Lung (tissue), 16 donors: Measurements from ENCODE around the gene DDX3X. TPM values are rescaled to one million over a fixed set of nuclear protein-coding genes. Genes with fewer than 3 reads are reported as not detected.
"Not testable (repeated sequence)": the region's sequence is repeated elsewhere in the genome, so short reads cannot be mapped to it uniquely, and the experiment has no call there.

ENCODE experiments used
- ATAC-seq: fragments of 200-7000 bp; cut with Tn5 transposase; one replicate; pipeline ENCODE4 v1.9.1; 2020; ENCODE audit warnings: moderate number of reproducible peaks; ENCODE audit not compliant: insufficient read depth, low FRiP score
- DNase-seq, 3 donors: peaks; one replicate each; pipeline ENCODE4 v3.0.0-alpha.2; 2013 to 2017
- H3K27ac ChIP-seq, 2 donors: one replicate each; pipeline ENCODE4 v1.5.1; 2013; ENCODE audit warnings: mild to moderate bottlenecking in 2 of 2, moderate library complexity in 2 of 2, control low read depth in 1 of 2, inconsistent platforms in 1 of 2, low read depth in 1 of 2, low read length in 1 of 2
- H3K27me3 ChIP-seq, 3 donors: one replicate each; pipeline ENCODE4 v1.5.1; 2013; ENCODE audit warnings: low read length in 2 of 3; ENCODE audit not compliant: control insufficient read depth in 3 of 3, insufficient read depth in 3 of 3
- H3K36me3 ChIP-seq, 4 donors: one replicate each; pipeline ENCODE4 v1.5.1; 2013; ENCODE audit warnings: low read length in 4 of 4, mild to moderate bottlenecking in 1 of 4, moderate library complexity in 1 of 4; ENCODE audit not compliant: control insufficient read depth in 4 of 4, insufficient read depth in 4 of 4
- H3K4me1 ChIP-seq, 5 donors: one replicate each; pipeline ENCODE4 v1.5.1; 2013; ENCODE audit warnings: low read length in 5 of 5, mild to moderate bottlenecking in 2 of 5, moderate library complexity in 1 of 5; ENCODE audit not compliant: control insufficient read depth in 5 of 5, insufficient read depth in 5 of 5
- H3K4me3 ChIP-seq: one replicate; pipeline ENCODE4 v1.5.1; 2013; ENCODE audit warnings: mild to moderate bottlenecking, control low read depth, moderate library complexity
- H3K9ac ChIP-seq, 2 donors: one replicate each; pipeline ENCODE4 v1.5.1; 2013; ENCODE audit warnings: low read length in 2 of 2, control low read depth in 1 of 2; ENCODE audit not compliant: insufficient read depth in 1 of 2
- H3K9me3 ChIP-seq, 4 donors: one replicate each; pipeline ENCODE4 v1.5.1; 2013; ENCODE audit warnings: low read length in 3 of 4, mild to moderate bottlenecking in 1 of 4, moderate library complexity in 1 of 4; ENCODE audit not compliant: control insufficient read depth in 4 of 4, insufficient read depth in 3 of 4
- CTCF ChIP-seq: IDR thresholded peaks from 2 replicates; pipeline ENCODE4 v1.5.1; 2012; ENCODE audit warnings: mild to moderate bottlenecking; ENCODE audit errors: control extremely low read depth, extremely low read depth
- WGBS, 2 donors: extraction: QIAGEN DNeasy Blood & Tissue Kit; methylation state at CpG; one replicate each; pipeline ENCODE4 v1.1.7; 2013; 5-methylcytosine and 5-hydroxymethylcytosine counted together
- long read RNA-seq, 5 donors: transcript quantifications; one replicate each; lab custom pipeline, GENCODE V29; 2026
- polyA plus RNA-seq, 2 donors: library from polyadenylated mRNA; stranded (reverse); fragments of 200-250 nt; gene quantifications; one replicate each; pipeline ENCODE4 v1.2.1, GENCODE V29; 2013
- total RNA-seq, 2 donors: library from RNA; depleted of rRNA in 1 of 2; stranded (reverse); fragments of >200 nt in 1 of 2; gene quantifications; one replicate each; pipeline ENCODE4 v1.2.1, GENCODE V29; 2014 to 2021
- donor health status: control.
- donor health status: control.
- donor health status: Bipolar disorder and iron deficiency.
- donor health status: healthy.
- donor health status: DM: yes; HTN: yes; CAD: no.

The DDX3X gene
- total RNA-seq (100 to 1,000 TPM; 230 to 385 TPM), polyA plus RNA-seq (100 to 1,000 TPM in 1 of 2 donors, 10 to 100 TPM in 1; 72.2 to 122 TPM)
- long read RNA-seq, donor 1, full-length matches to known transcripts = 34 of 269 reads
- long read RNA-seq, donor 1, partial matches to known transcripts = 235 of 269 reads
- long read RNA-seq, donor 1, other reads (novel, unspliced or antisense) = 0 of 269 reads
- long read RNA-seq, donor 2, full-length matches to known transcripts = 9 of 15 reads
- long read RNA-seq, donor 2, partial matches to known transcripts = 6 of 15 reads
- long read RNA-seq, donor 2, other reads (novel, unspliced or antisense) = 0 of 15 reads
- long read RNA-seq, donor 3, full-length matches to known transcripts = 22 of 22 reads
- long read RNA-seq, donor 3, partial matches to known transcripts = 0 of 22 reads
- long read RNA-seq, donor 3, other reads (novel, unspliced or antisense) = 0 of 22 reads
- long read RNA-seq, donor 4, full-length matches to known transcripts = 9 of 18 reads
- long read RNA-seq, donor 4, partial matches to known transcripts = 9 of 18 reads
- long read RNA-seq, donor 4, other reads (novel, unspliced or antisense) = 0 of 18 reads
- long read RNA-seq, donor 5, full-length matches to known transcripts = 39 of 56 reads
- long read RNA-seq, donor 5, partial matches to known transcripts = 17 of 56 reads
- long read RNA-seq, donor 5, other reads (novel, unspliced or antisense) = 0 of 56 reads

DNA sequence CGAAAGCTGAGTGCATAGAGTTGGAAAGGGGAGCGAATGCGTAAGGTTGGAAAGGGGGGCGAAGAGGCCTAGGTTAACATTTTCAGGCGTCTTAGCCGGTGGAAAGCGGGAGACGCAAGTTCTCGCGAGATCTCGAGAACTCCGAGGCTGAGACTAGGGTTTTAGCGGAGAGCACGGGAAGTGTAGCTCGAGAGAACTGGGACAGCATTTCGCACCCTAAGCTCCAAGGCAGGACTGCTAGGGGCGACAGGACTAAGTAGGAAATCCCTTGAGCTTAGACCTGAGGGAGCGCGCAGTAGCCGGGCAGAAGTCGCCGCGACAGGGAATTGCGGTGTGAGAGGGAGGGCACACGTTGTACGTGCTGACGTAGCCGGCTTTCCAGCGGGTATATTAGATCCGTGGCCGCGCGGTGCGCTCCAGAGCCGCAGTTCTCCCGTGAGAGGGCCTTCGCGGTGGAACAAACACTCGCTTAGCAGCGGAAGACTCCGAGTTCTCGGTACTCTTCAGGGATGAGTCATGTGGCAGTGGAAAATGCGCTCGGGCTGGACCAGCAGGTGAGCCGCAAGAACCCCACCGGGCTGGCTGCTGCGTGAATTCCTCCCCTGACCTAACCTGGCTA is at the start of gene DDX3X:
Gene DDX3X, plus strand, starts transcription at position 419 of the 619 bp plus-strand sequence. Its CDS starts 91 bp downstream, at position 510.
- TF ChIP-seq CTCF = peak; percentile 1
- peak within 1 kb of the TSS; percentile 97 to 99 for H3K27ac ChIP-seq
- H3K9ac ChIP-seq = peak within 1 kb of the TSS; percentile 99
- H3K27me3 ChIP-seq = peaks cover 0 to 17% (median 16%) of the 10 kb centered on the region in 3 donors
- peaks cover 0 to 11% (median 1%) of the 10 kb centered on the region in 4 donors for H3K36me3 ChIP-seq
- DNase-seq = peak; percentile 93 to 96 (median 94)
- H3K9me3 ChIP-seq = no peaks in the 10 kb centered on the region
- peaks cover 0 to 43% (median 2%) of the 10 kb centered on the region in 5 donors for H3K4me1 ChIP-seq
- WGBS, 2 donors = 0% methylated on average over 37 to 47 of the region's 47 CpGs
- ATAC-seq = peak; percentile 77
- H3K4me3 ChIP-seq = peak within 1 kb of the TSS; percentile 95

- H3K9ac ChIP-seq, H3K4me3 ChIP-seq, DNase-seq, H3K27ac ChIP-seq, H3K4me1 ChIP-seq, H3K9me3 ChIP-seq, ATAC-seq, H3K36me3 ChIP-seq: not testable (repeated sequence)
- peaks cover 0 to 18% (median 3%) of the 10 kb centered on the region in 3 donors for H3K27me3 ChIP-seq
- 91 to 95% methylated on average over 18 to 21 of the region's 21 CpGs for WGBS, 2 donors
These were observed 48.0 kb upstream of the DDX3X start for GRCh38 chrX:41285928-41286327.

GRCh38 chrX:41288641-41289040 is 45.3 kb upstream of the DDX3X start:
- WGBS, 2 donors = 85 to 96% methylated on average over 5 to 6 of the region's 6 CpGs
- DNase-seq = no peak
- Histone ChIP-seq H3K4me1 (no peaks in the 10 kb centered on the region), H3K9ac (no peak overlapping the region), H3K4me3 (no peak overlapping the region), H3K27me3 (peaks cover 0 to 19% (median 3%) of the 10 kb centered on the region in 3 donors), H3K36me3 (no peaks in the 10 kb centered on the region), H3K9me3 (peaks cover 0 to 6% (median 2%) of the 10 kb centered on the region in 4 donors), H3K27ac (no peak overlapping the region)
- no peak for TF ChIP-seq CTCF
- ATAC-seq = no peak

GRCh38 chrX:41289095-41289494 is 44.9 kb upstream of the DDX3X start:
- Histone ChIP-seq H3K36me3 (no peaks in the 10 kb centered on the region), H3K4me3 (no peak overlapping the region), H3K27me3 (peaks cover 0 to 19% (median 3%) of the 10 kb centered on the region in 3 donors), H3K9me3 (peaks cover 0 to 5% (median 2%) of the 10 kb centered on the region in 4 donors), H3K9ac (no peak overlapping the region), H3K4me1 (no peaks in the 10 kb centered on the region), H3K27ac (no peak overlapping the region)
- 68 to 79% methylated on average over 3 of the region's 3 CpGs for WGBS, 2 donors
- no peak for TF ChIP-seq CTCF
- ATAC-seq (no peak), DNase-seq (peak in 1 of 3 donors; percentile 35)
